Measurements from ENCODE around the gene CD93.

Gene CD93

GRCh38 chr20:23120936-23121750 is 35.0 kb upstream of the CD93 start:
- no peak for DNase-seq (ENCODE audit: low read depth in 2 of 2)

GRCh38 chr20:23120261-23120660 is 34.1 kb upstream of the CD93 start:
- DNase-seq (ENCODE audit: low read depth in 2 of 2), result no peak

GRCh38 chr20:23119456-23120216 is 33.5 kb upstream of the CD93 start:
- DNase-seq (ENCODE audit: low read depth in 2 of 2), result no peak

GRCh38 chr20:23118766-23119165 is 32.6 kb upstream of the CD93 start:
- DNase-seq (ENCODE audit: low read depth in 2 of 2), result no peak

- no peak for DNase-seq (ENCODE audit: low read depth in 2 of 2)
Observed at GRCh38 chr20:23118144-23118543, 32.0 kb upstream of the CD93 start.

GRCh38 chr20:23117738-23118137 is 31.6 kb upstream of the CD93 start:
- no peak for DNase-seq (ENCODE audit: low read depth in 2 of 2)

- DNase-seq (ENCODE audit: low read depth in 2 of 2), result no peak
Observed at GRCh38 chr20:23116311-23117089, 30.4 kb upstream of the CD93 start.

GRCh38 chr20:23115822-23116221 is 29.7 kb upstream of the CD93 start:
- DNase-seq (ENCODE audit: low read depth in 2 of 2), result no peak

- no peak for DNase-seq (ENCODE audit: low read depth in 2 of 2)
Observed at GRCh38 chr20:23114448-23115082, 28.4 kb upstream of the CD93 start.

GRCh38 chr20:23114018-23114417 is 27.9 kb upstream of the CD93 start:
- no peak for DNase-seq (ENCODE audit: low read depth in 2 of 2)

- DNase-seq (ENCODE audit: low read depth in 2 of 2), result no peak
Observed at GRCh38 chr20:23112595-23112994, 26.5 kb upstream of the CD93 start.

- DNase-seq (ENCODE audit: low read depth in 2 of 2), result no peak
Observed at GRCh38 chr20:23111944-23112342, 25.8 kb upstream of the CD93 start.

- no peak for DNase-seq (ENCODE audit: low read depth in 2 of 2)
Observed at GRCh38 chr20:23111307-23111943, 25.3 kb upstream of the CD93 start.

- DNase-seq (ENCODE audit: low read depth in 2 of 2), result no peak
Observed at GRCh38 chr20:23108871-23109270, 22.7 kb upstream of the CD93 start.

GRCh38 chr20:23107466-23107865 is 21.3 kb upstream of the CD93 start:
- DNase-seq (ENCODE audit: low read depth in 2 of 2), result no peak

- no peak for DNase-seq (ENCODE audit: low read depth in 2 of 2)
Observed at GRCh38 chr20:23106271-23106851, 20.2 kb upstream of the CD93 start.

GRCh38 chr20:23105193-23105592 is 19.1 kb upstream of the CD93 start:
- no peak for DNase-seq (ENCODE audit: low read depth in 2 of 2)

- DNase-seq (ENCODE audit: low read depth in 2 of 2), result no peak
Observed at GRCh38 chr20:23103284-23104018, 17.3 kb upstream of the CD93 start.

- no peak for DNase-seq (ENCODE audit: low read depth in 2 of 2)
Observed at GRCh38 chr20:23101696-23102406, 15.7 kb upstream of the CD93 start.

- no peak for DNase-seq (ENCODE audit: low read depth in 2 of 2)
Observed at GRCh38 chr20:23100720-23101107, 14.6 kb upstream of the CD93 start.

Data from stimulated activated CD4-positive, alpha-beta T cell treated with anti-CD3 and anti-CD28 coated beads, Interleukin-1b, Interleukin-23, amount 100 ng/mL, for 1 hour (primary cell).